ENCODE results near the gene CXCR6.

Gene CXCR6

DNA sequence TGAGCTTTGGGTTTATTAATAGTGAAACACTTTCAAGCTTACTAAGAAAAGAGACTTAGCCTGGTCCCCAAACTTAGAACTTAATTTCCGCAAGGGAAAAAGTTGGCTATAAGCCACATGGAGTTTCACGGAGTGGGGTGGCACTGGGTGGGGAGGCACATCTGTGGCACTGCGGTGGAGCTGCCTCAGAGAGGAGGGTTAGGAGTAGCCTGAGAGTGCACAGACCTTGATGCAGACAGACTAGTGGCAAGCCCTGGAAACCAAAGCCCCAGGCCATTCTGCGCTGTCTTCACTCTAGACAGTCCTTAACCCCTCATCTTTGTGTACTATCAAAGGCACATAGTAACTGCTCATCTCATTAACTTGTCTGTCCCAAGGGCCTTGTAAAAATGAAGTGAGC is 22.0 kb downstream of the CXCR6 start:
- in situ Hi-C loops (cut with MboI; ENCODE audit: low sequenced_read_pairs) = no loop called here

GRCh38 chr3:45965653-45966052 is 22.4 kb downstream of the CXCR6 start:
- in situ Hi-C loops (cut with MboI; ENCODE audit: low sequenced_read_pairs) = no loop called here

DNA sequence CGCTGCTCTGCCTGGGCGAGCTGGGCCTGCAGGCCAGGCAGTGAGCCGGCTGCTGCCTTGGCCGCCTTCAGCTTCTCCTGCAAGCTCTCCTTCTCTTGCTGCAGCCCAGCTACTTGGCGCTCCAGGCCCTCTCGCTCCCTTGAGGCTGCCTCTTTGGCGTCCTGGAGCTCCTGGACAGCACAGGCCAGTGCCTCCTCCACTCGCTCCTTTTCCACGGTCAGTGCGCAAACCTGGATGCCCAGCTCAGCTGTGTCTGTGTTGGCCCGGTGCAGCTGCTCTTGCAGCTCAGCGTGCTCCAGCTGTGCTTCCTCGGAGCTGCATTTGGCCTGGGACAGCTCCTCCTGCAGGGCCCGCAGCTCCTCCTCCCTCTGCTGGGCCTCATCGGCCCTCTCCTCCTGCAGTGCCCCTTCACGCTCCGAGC is 23.1 kb downstream of the CXCR6 start:
- in situ Hi-C loops (cut with MboI; ENCODE audit: low sequenced_read_pairs) = no loop called here

GRCh38 chr3:45966950-45967640 is 23.8 kb downstream of the CXCR6 start:
- in situ Hi-C loops (cut with MboI; ENCODE audit: low sequenced_read_pairs) = no loop called here

- in situ Hi-C loops (cut with MboI; ENCODE audit: low sequenced_read_pairs) = no loop called here
Observed at GRCh38 chr3:45967724-45968123, 24.5 kb downstream of the CXCR6 start.

GRCh38 chr3:45968149-45968548 is 24.9 kb downstream of the CXCR6 start:
- in situ Hi-C loops (cut with MboI; ENCODE audit: low sequenced_read_pairs) = no loop called here

- in situ Hi-C loops (cut with MboI; ENCODE audit: low sequenced_read_pairs) = no loop called here
Observed at GRCh38 chr3:45968706-45969105, 25.4 kb downstream of the CXCR6 start.

GRCh38 chr3:45969116-45969515 is 25.9 kb downstream of the CXCR6 start:
- in situ Hi-C loops (cut with MboI; ENCODE audit: low sequenced_read_pairs) = no loop called here

DNA sequence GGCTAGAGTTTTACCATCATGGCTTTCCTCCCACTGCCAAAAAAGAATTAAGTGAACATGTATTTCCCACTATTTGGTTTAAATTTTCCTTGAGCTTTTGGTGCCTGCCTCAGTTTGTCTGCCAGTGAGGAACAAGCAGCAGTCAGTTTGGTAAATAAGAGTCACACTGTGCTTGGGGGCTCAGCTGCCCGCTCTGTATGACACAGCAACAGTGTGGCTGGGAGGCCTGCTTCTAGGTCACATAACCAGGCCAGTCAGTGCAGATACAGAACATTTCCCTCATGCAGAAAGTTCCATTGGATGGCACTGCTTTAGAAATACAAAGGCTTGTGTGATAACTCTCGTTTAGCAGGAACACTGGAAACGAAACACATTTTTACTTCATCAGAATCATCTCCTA is 26.7 kb downstream of the CXCR6 start:
- in situ Hi-C loops (cut with MboI; ENCODE audit: low sequenced_read_pairs) = no loop called here

DNA sequence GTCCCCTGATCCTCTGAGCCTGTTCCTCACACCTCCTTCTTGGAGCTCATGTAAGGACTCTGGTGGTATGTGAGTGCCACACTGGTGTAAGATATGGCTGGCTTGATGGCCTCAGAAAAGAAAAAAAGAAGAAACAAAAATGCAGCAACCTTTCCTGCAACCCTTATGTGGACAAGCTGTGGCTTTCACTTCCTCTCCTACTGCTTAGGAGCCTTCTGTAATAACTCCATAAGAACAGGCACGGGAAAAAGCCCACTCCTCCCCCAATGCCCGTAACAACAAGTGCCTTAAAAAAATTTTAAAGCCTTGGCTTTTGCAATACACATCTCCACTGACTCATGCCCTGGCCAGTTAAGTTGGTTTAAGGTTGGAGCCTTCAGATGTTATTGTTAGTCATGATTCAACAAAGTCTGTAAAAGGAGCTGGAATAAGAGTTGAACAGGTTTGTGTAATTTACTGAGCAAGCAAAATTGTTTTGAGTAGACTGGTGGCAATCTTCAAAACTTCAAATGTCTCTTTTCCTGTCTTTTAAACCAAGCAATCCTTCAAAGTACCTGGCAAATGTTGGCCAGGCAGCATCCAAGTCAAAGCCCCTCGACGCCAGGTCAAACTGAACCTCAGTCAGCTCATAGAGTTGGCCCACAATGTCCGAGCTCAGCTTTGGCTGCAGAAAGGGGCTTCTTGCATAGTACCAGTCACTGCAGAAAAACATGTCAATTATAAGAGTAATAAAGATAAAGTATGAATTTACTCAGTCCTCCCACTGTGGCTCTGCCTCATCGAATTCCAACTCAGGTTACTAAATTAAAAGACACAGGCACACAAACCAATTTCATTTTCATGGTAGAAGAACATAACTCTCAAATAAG is 29.5 kb downstream of the CXCR6 start:
- in situ Hi-C loops (cut with MboI; ENCODE audit: low sequenced_read_pairs) = no loop called here

- in situ Hi-C loops (cut with MboI; ENCODE audit: low sequenced_read_pairs) = no loop called here
Observed at GRCh38 chr3:45974686-45975085, 31.4 kb downstream of the CXCR6 start.

DNA sequence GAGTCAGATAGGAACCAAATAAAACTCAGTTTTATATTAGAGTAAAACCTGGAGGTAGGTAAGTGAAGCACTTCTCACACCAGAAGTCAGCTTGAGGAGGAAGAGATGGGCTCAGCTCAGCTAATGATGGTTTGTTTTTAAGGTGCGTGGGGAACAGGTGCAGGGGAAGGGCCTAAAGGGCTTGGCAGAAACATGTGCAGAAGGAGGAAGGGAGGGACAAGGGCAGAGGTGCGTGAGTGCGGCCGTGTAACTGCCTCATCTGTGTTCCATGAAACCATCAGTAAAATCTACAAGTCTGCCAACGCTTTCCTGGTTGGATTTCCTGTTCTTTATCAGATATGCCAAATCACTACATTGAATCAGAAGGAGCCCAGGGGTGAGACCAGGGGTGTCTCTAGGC is 32.4 kb downstream of the CXCR6 start:
- in situ Hi-C loops (cut with MboI; ENCODE audit: low sequenced_read_pairs) = no loop called here

DNA sequence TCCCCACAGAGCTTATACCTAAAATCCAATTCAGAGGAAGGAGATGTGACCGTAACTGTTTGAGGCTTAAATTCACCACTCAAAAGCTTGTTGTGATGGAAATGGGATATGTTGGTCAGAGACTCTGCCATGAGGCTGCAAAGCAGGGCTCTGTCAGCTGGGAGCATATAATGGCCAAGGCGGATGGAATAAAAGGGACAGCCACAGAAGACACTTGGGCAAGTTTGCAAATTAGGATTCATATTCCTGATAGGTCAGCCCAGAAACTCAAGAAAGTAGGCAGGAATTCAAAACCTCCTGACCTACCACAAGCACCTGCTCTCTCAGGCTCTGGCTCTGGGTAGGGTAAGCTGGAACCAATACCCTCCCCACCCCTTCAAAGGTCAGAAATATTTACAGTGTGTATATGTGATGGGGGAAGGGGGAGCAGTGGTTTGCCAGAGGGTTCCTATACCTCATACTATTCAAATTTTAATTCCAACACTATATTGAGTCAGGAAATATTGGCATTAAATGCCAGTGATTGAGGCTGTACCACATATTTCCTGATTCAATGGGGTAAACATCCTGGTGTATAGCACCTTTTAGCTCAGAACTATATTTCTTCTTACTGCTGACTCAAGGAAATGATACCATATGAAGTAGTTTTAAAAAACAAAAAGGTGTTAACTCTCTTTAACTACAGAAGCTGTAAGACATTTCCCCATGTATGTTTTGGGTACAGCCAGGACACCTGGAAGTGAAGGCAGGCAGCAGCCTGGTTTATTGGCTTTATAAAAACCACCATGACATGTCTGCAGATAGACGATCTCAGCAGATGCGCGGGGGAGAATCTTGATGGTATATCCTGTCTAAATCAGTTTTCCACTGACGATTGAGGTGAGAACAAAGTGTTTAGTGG is 33.2 kb downstream of the CXCR6 start:
- in situ Hi-C loops (cut with MboI; ENCODE audit: low sequenced_read_pairs) = no loop called here

- in situ Hi-C loops (cut with MboI; ENCODE audit: low sequenced_read_pairs) = no loop called here
Observed at GRCh38 chr3:45978006-45978761, 34.9 kb downstream of the CXCR6 start.

GRCh38 chr3:45979378-45979777 is 36.1 kb downstream of the CXCR6 start:
- in situ Hi-C loops (cut with MboI; ENCODE audit: low sequenced_read_pairs) = no loop called here

DNA sequence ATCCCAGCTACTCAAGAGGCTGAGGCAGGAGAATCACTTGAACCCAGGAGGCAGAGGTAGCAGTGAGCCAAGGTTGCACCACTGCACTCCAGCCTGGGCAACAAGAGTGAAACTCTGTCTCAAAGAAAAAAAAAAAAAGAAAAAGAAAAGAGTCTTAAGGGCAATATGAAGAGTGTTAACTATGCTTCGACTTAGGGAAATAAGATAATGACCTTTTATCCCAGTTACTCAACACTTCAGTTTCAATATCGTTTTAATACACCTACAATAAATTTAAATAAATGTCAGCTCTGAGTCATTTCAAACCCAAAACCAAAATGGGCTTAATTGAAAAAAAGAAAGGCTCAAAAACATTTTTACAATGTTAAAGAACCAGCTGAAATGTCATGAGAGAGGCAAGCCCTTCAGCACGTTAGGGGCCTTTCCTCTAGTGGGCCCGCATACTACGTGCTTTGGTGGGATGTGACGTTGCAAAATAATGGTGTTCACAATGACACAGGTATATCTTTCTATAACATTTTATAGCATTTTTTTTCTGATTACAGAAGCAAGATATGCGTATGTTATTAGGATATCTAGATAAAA is 37.1 kb downstream of the CXCR6 start:
- in situ Hi-C loops (cut with MboI; ENCODE audit: low sequenced_read_pairs) = no loop called here

- in situ Hi-C loops (cut with MboI; ENCODE audit: low sequenced_read_pairs) = no loop called here
Observed at GRCh38 chr3:45980819-45981218, 37.6 kb downstream of the CXCR6 start.

- in situ Hi-C loops (cut with MboI; ENCODE audit: low sequenced_read_pairs) = no loop called here
Observed at GRCh38 chr3:45981346-45982074, 38.2 kb downstream of the CXCR6 start.

DNA sequence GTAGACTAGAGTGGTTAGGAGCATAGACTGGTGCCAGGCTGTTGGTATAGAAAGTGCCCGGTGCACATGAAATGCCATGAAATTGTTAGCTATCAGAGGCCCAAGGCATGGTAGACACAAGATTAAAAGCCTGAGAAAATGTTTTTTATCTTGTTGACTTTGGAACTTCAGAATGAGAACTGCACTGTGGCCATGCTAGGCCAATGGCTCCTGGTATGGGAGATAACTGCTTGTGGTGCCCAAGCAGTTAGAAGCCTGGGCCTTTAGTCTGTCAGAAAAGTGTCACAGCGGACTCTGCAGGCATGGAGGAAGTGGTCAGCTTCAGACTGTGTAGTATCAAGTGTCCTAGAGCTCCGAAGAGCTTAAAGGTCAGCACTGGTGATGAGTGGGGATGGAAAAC is 40.5 kb downstream of the CXCR6 start:
- in situ Hi-C loops (cut with MboI; ENCODE audit: low sequenced_read_pairs) = no loop called here
